Esophagus muscularis mucosa (tissue), 4 donors: ENCODE results near the gene ABTB1. TPM values are rescaled to one million over a fixed set of nuclear protein-coding genes. Genes with fewer than 3 reads are reported as not detected.

Experiments
- DNase-seq: peaks from one replicate; pipeline ENCODE4 v3.0.0-alpha.2; 2017; ENCODE audit errors: extremely low spot score
- H3K27ac ChIP-seq, 4 donors: fragments of 200-600 bp; sonication (generic); replicated peaks in 1 of 4; 1 replicate in 3 of 4; 2 replicates in 1 of 4; pipeline ENCODE4 v1.5.1; 2016 to 2019; ENCODE audit warnings: mild to moderate bottlenecking in 1 of 4
- H3K27me3 ChIP-seq, 4 donors: fragments of 200-600 bp; sonication (generic); one replicate each; pipeline versions ENCODE4 v1.5.1 to v1.6.0; 2016 to 2019
- H3K36me3 ChIP-seq, 4 donors: fragments of 200-600 bp; sonication (generic); one replicate each; pipeline ENCODE4 v1.5.1; 2016 to 2019
- H3K4me1 ChIP-seq, 4 donors: fragments of 200-600 bp; sonication (generic); one replicate each; pipeline ENCODE4 v1.5.1; 2016 to 2019
- H3K4me3 ChIP-seq, 4 donors: fragments of 200-600 bp; sonication (generic); 1 replicate in 2 of 4; 2 replicates in 2 of 4; pipeline ENCODE4 v1.5.1; 2016 to 2019; ENCODE audit warnings: mild to moderate bottlenecking in 4 of 4, moderate library complexity in 1 of 4
- H3K9me3 ChIP-seq, 4 donors: fragments of 200-600 bp; sonication (generic); 1 replicate in 3 of 4; 2 replicates in 1 of 4; pipeline ENCODE4 v1.5.1; 2016 to 2019
- EP300 ChIP-seq: sonication (generic); formaldehyde crosslinking; IDR thresholded peaks from one replicate; pipeline ENCODE4 v1.6.1; 2017; ENCODE audit warnings: antibody characterized with exemption
- POLR2A ChIP-seq: fragments of 450-650 bp; IDR thresholded peaks from one replicate; pipeline ENCODE4 v1.6.1; 2017; ENCODE audit warnings: antibody characterized with exemption, moderate library complexity, mild to moderate bottlenecking, low read depth
- POLR2AphosphoS5 ChIP-seq, 2 donors: sonication (generic); formaldehyde crosslinking; IDR thresholded peaks; one replicate each; pipeline ENCODE4 v1.6.1; 2017; ENCODE audit warnings: antibody characterized with exemption in 2 of 2
- WGBS: methylation state at CpG from one replicate; pipeline ENCODE4 v1.1.5; 2018; 5-methylcytosine and 5-hydroxymethylcytosine counted together
- intact Hi-C: fragments of 100-400 bp; cut with DNase I; formaldehyde crosslinking; loops from one replicate; pipeline ENCODE4 v1.15.1; 2023
- total RNA-seq, 4 donors: library from RNA; depleted of rRNA; stranded (reverse); fragments of >200 nt; gene quantifications; one replicate each; pipeline versions ENCODE4 v1.1.0 to v1.2.1, GENCODE V29; 2016
- TF ChIP-seq, protein P1 (sequence below), 3 experiments: fragments of 200-600 bp in 2 of 3; fragments of 450-650 bp in 1 of 3; sonication (generic) in 2 of 3; IDR thresholded peaks; one replicate each; pipeline ENCODE4 v1.5.1; 2017 to 2019; ENCODE audit warnings: antibody characterized with exemption in 3 of 3, mild to moderate bottlenecking in 2 of 3, moderate library complexity in 1 of 3

Gene ABTB1
- total RNA-seq, 4 donors from 2014 or later = 21.7 to 44.4 (median 40.6) TPM

- no peaks in the 10 kb centered on the region for H3K27me3 ChIP-seq
- H3K27ac ChIP-seq = no peak overlapping the region
- no peak overlapping the region for H3K4me3 ChIP-seq
- no peaks in the 10 kb centered on the region for H3K4me1 ChIP-seq
- WGBS = 75% methylated on average over 5 of the region's 5 CpGs
- no peak for DNase-seq
- no peaks in the 10 kb centered on the region for H3K36me3 ChIP-seq
- TF ChIP-seq, protein P1, sequence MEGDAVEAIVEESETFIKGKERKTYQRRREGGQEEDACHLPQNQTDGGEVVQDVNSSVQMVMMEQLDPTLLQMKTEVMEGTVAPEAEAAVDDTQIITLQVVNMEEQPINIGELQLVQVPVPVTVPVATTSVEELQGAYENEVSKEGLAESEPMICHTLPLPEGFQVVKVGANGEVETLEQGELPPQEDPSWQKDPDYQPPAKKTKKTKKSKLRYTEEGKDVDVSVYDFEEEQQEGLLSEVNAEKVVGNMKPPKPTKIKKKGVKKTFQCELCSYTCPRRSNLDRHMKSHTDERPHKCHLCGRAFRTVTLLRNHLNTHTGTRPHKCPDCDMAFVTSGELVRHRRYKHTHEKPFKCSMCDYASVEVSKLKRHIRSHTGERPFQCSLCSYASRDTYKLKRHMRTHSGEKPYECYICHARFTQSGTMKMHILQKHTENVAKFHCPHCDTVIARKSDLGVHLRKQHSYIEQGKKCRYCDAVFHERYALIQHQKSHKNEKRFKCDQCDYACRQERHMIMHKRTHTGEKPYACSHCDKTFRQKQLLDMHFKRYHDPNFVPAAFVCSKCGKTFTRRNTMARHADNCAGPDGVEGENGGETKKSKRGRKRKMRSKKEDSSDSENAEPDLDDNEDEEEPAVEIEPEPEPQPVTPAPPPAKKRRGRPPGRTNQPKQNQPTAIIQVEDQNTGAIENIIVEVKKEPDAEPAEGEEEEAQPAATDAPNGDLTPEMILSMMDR (IDR thresholded peaks at IDR 0.05) = no peak
- no peak for TF ChIP-seq POLR2AphosphoS5 (IDR thresholded peaks at IDR 0.05)
- no peak for TF ChIP-seq EP300
- no peak for TF ChIP-seq POLR2A
- H3K9me3 ChIP-seq = no peaks in the 10 kb centered on the region
- intact Hi-C loops = no loop called here
These were observed 27.9 kb upstream of the ABTB1 start for GRCh38 chr3:127644641-127645370.

GRCh38 chr3:127645371-127646015, 27.3 kb upstream of the ABTB1 start:
- H3K36me3 ChIP-seq = no peaks in the 10 kb centered on the region
- WGBS = 95% methylated on average over 4 of the region's 8 CpGs
- no peak for DNase-seq

GRCh38 chr3:127646501-127647046, 26.2 kb upstream of the ABTB1 start:
- WGBS = 98% methylated on average over 10 of the region's 10 CpGs
- no peaks in the 10 kb centered on the region for H3K9me3 ChIP-seq
- H3K4me3 ChIP-seq = no peak overlapping the region
- TF ChIP-seq POLR2A = no peak
- no peaks in the 10 kb centered on the region for H3K36me3 ChIP-seq
- H3K27me3 ChIP-seq = no peaks in the 10 kb centered on the region
- no peak for DNase-seq
- no peaks in the 10 kb centered on the region for H3K4me1 ChIP-seq
- no peak overlapping the region for H3K27ac ChIP-seq
- intact Hi-C loops = no loop called here

More at GRCh38 chr3:127645371-127646015, 27.3 kb upstream of the ABTB1 start:
- TF ChIP-seq, protein P1 (IDR thresholded peaks at IDR 0.05) = no peak
- TF ChIP-seq EP300 (no peak), POLR2A (no peak), POLR2AphosphoS5 (IDR thresholded peaks at IDR 0.05) (no peak)
- intact Hi-C loops = no loop called here
- H3K4me1 ChIP-seq = no peaks in the 10 kb centered on the region
- H3K9me3 ChIP-seq = no peaks in the 10 kb centered on the region
- H3K27ac ChIP-seq = no peak overlapping the region
- no peak overlapping the region for H3K4me3 ChIP-seq
- H3K27me3 ChIP-seq = no peaks in the 10 kb centered on the region

DNA sequence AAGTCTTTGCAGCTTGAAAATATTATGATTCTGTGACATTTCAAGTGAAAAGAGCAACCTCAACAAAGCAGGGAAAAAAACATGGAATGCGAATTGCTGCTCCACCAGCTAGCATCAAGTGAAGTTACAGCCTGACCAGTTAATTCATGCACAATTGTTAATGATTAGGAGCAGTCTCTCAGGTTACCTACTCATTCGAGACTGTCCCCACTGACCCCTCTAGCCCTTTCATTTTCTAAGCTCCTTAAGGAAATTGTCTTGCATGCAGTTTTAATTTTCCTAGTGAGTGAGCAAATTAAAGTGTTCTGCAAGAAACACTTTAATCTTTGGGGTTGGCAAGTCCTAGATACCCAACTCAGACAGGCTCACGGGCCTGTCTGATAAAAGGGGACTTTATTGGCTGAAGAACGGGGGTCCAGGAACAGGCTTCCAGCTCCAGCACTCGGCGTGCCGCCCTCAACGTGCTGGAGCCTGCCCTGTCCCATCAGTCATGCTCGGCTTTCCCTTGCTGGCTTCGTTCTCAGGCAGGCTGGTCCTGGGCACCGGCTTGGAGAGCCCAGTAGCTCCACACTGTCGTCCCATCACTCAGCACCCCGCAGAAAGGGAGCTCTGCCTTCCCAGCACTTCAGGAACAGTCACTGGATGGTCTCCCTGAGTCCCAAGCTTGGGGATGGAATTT, 25.4 kb upstream of the ABTB1 start:
- Histone ChIP-seq H3K9me3 (no peaks in the 10 kb centered on the region), H3K27ac (no peak overlapping the region), H3K36me3 (no peaks in the 10 kb centered on the region), H3K4me1 (peaks cover 2% of the 10 kb centered on the region in 4 donors), H3K4me3 (no peak overlapping the region), H3K27me3 (no peaks in the 10 kb centered on the region)
- intact Hi-C loops = no loop called here
- no peak for TF ChIP-seq EP300
- no peak for TF ChIP-seq POLR2AphosphoS5 (IDR thresholded peaks at IDR 0.05)
- TF ChIP-seq, protein P1 (IDR thresholded peaks at IDR 0.05) = no peak
- TF ChIP-seq POLR2A = no peak
- no peak for DNase-seq
- WGBS = 78% methylated on average over 13 of the region's 13 CpGs

GRCh38 chr3:127647845-127648204, 24.9 kb upstream of the ABTB1 start:
- no peak for TF ChIP-seq EP300
- TF ChIP-seq POLR2A = no peak
- TF ChIP-seq, protein P1 (IDR thresholded peaks at IDR 0.05) = no peak
- TF ChIP-seq POLR2AphosphoS5 (IDR thresholded peaks at IDR 0.05) = no peak

More at GRCh38 chr3:127647845-127648204, 24.9 kb upstream of the ABTB1 start:
- Histone ChIP-seq H3K27ac (no peak overlapping the region), H3K4me1 (peaks cover 4 to 6% (median 5%) of the 10 kb centered on the region in 4 donors), H3K36me3 (no peaks in the 10 kb centered on the region), H3K9me3 (no peaks in the 10 kb centered on the region), H3K4me3 (no peak overlapping the region), H3K27me3 (no peaks in the 10 kb centered on the region)
- intact Hi-C loops = no loop called here
- no peak for DNase-seq
